ENCODE measurements around the gene C1orf226. TPM values are rescaled to one million over a fixed set of nuclear protein-coding genes. Genes with fewer than 3 reads are reported as not detected.

The C1orf226 gene
- polyA plus RNA-seq, 1 donor (not counting 4 experiments of a cell fraction or from before 2014, with no cell fraction given), result 0.12 TPM

- H3K79me2 ChIP-seq (ENCODE audit: control insufficient read depth, insufficient read depth, low read length), result no peaks in the 10 kb centered on the region
- no peaks in the 10 kb centered on the region for H4K20me1 ChIP-seq (ENCODE audit: control insufficient read depth, extremely low read depth, insufficient read depth, low read length)
- dilution Hi-C loops (cut with MboI; ENCODE audit: extremely low pct_ligation_motif_present, low sequenced_read_pairs), result no loop called here
Observed at GRCh38 chr1:162370161-162370560, 11.4 kb upstream of the C1orf226 start.

GRCh38 chr1:162370721-162371120 lies 10.8 kb upstream of the C1orf226 start:
- no peak overlapping the region for H3K4me2 ChIP-seq (ENCODE audit: control insufficient read depth, extremely low read depth, insufficient read depth, low read depth, low read length)
- peaks cover 29% of the 10 kb centered on the region for H3K4me1 ChIP-seq (ENCODE audit: control insufficient read depth, extremely low read depth, insufficient read depth, low read length)
- no peak overlapping the region for H2AFZ ChIP-seq (ENCODE audit: control insufficient read depth, low read length)
- no peaks in the 10 kb centered on the region for H3K27me3 ChIP-seq (ENCODE audit: control insufficient read depth, extremely low read depth, insufficient read depth, low read length)
- H3K9me3 ChIP-seq (ENCODE audit: control insufficient read depth, low read depth, low read length), result no peaks in the 10 kb centered on the region
- H3K27ac ChIP-seq (ENCODE audit: control insufficient read depth, insufficient read depth, low read length), result no peak overlapping the region
- TF ChIP-seq CTCF (optimal IDR thresholded peaks at IDR 0.05 in 1 of 3, IDR thresholded peaks at IDR 0.05 in 1 of 3, conservative IDR thresholded peaks at IDR 0.05 in 1 of 3; ENCODE audit: extremely low read depth in 1 of 3, insufficient read depth in 2 of 3, low read length in 3 of 3) (no peak), EZH2 (IDR thresholded peaks at IDR 0.05; ENCODE audit: low read length) (no peak)
- H4K20me1 ChIP-seq (ENCODE audit: control insufficient read depth, extremely low read depth, insufficient read depth, low read length), result no peaks in the 10 kb centered on the region
- no peak overlapping the region for H3K4me3 ChIP-seq (ENCODE audit: control insufficient read depth in 2 of 3, extremely low read depth in 1 of 3, insufficient read depth in 2 of 3, low read depth in 1 of 3, low read length in 3 of 3)
- no peak for DNase-seq (ENCODE audit: low read depth, low spot score)
- dilution Hi-C loops (cut with MboI; ENCODE audit: extremely low pct_ligation_motif_present, low sequenced_read_pairs), result no loop called here
- no peaks in the 10 kb centered on the region for H3K9me1 ChIP-seq (ENCODE audit: control insufficient read depth, extremely low read depth, insufficient read depth, low read length)
- H3K79me2 ChIP-seq (ENCODE audit: control insufficient read depth, insufficient read depth, low read length), result no peaks in the 10 kb centered on the region
- H3K36me3 ChIP-seq (ENCODE audit: control insufficient read depth in 2 of 2, extremely low read depth in 1 of 2, insufficient read depth in 2 of 2, low read length in 2 of 2), result no peaks in the 10 kb centered on the region
- H3K9ac ChIP-seq (ENCODE audit: control insufficient read depth, extremely low read depth, insufficient read depth, low read length), result no peak overlapping the region
- FAIRE-seq, result no peak

More at GRCh38 chr1:162370161-162370560, 11.4 kb upstream of the C1orf226 start:
- Histone ChIP-seq H3K9me3 (ENCODE audit: control insufficient read depth, low read depth, low read length) (no peaks in the 10 kb centered on the region), H3K4me3 (ENCODE audit: control insufficient read depth in 2 of 3, extremely low read depth in 1 of 3, insufficient read depth in 2 of 3, low read depth in 1 of 3, low read length in 3 of 3) (no peak overlapping the region), H3K4me1 (ENCODE audit: control insufficient read depth, extremely low read depth, insufficient read depth, low read length) (peaks cover 29% of the 10 kb centered on the region), H2AFZ (ENCODE audit: control insufficient read depth, low read length) (no peak overlapping the region), H3K27ac (ENCODE audit: control insufficient read depth, insufficient read depth, low read length) (no peak overlapping the region), H3K27me3 (ENCODE audit: control insufficient read depth, extremely low read depth, insufficient read depth, low read length) (no peaks in the 10 kb centered on the region), H3K4me2 (ENCODE audit: control insufficient read depth, extremely low read depth, insufficient read depth, low read depth, low read length) (no peak overlapping the region), H3K9me1 (ENCODE audit: control insufficient read depth, extremely low read depth, insufficient read depth, low read length) (no peaks in the 10 kb centered on the region), H3K9ac (ENCODE audit: control insufficient read depth, extremely low read depth, insufficient read depth, low read length) (no peak overlapping the region), H3K36me3 (ENCODE audit: control insufficient read depth in 2 of 2, extremely low read depth in 1 of 2, insufficient read depth in 2 of 2, low read length in 2 of 2) (no peaks in the 10 kb centered on the region)
- DNase-seq (ENCODE audit: low read depth, low spot score) (no peak), FAIRE-seq (no peak)
- TF ChIP-seq EZH2 (IDR thresholded peaks at IDR 0.05; ENCODE audit: low read length), result no peak

- no peaks in the 10 kb centered on the region for H3K9me3 ChIP-seq (ENCODE audit: control insufficient read depth, low read depth, low read length)
- dilution Hi-C loops (cut with MboI; ENCODE audit: extremely low pct_ligation_motif_present, low sequenced_read_pairs), result no loop called here
- no peak overlapping the region for H2AFZ ChIP-seq (ENCODE audit: control insufficient read depth, low read length)
- H3K9me1 ChIP-seq (ENCODE audit: control insufficient read depth, extremely low read depth, insufficient read depth, low read length), result no peaks in the 10 kb centered on the region
- no peak overlapping the region for H3K4me3 ChIP-seq (ENCODE audit: control insufficient read depth in 2 of 3, extremely low read depth in 1 of 3, insufficient read depth in 2 of 3, low read depth in 1 of 3, low read length in 3 of 3)
- H4K20me1 ChIP-seq (ENCODE audit: control insufficient read depth, extremely low read depth, insufficient read depth, low read length), result no peaks in the 10 kb centered on the region
- peaks cover 29% of the 10 kb centered on the region for H3K4me1 ChIP-seq (ENCODE audit: control insufficient read depth, extremely low read depth, insufficient read depth, low read length)
- no peaks in the 10 kb centered on the region for H3K79me2 ChIP-seq (ENCODE audit: control insufficient read depth, insufficient read depth, low read length)
- H3K36me3 ChIP-seq (ENCODE audit: control insufficient read depth in 2 of 2, extremely low read depth in 1 of 2, insufficient read depth in 2 of 2, low read length in 2 of 2), result no peaks in the 10 kb centered on the region
- no peak overlapping the region for H3K9ac ChIP-seq (ENCODE audit: control insufficient read depth, extremely low read depth, insufficient read depth, low read length)
- DNase-seq (ENCODE audit: low read depth, low spot score) (no peak), FAIRE-seq (no peak)
- TF ChIP-seq CTCF (optimal IDR thresholded peaks at IDR 0.05 in 1 of 3, IDR thresholded peaks at IDR 0.05 in 1 of 3, conservative IDR thresholded peaks at IDR 0.05 in 1 of 3; ENCODE audit: extremely low read depth in 1 of 3, insufficient read depth in 2 of 3, low read length in 3 of 3), result no peak
- TF ChIP-seq EZH2 (IDR thresholded peaks at IDR 0.05; ENCODE audit: low read length), result no peak
- no peaks in the 10 kb centered on the region for H3K27me3 ChIP-seq (ENCODE audit: control insufficient read depth, extremely low read depth, insufficient read depth, low read length)
- no peak overlapping the region for H3K4me2 ChIP-seq (ENCODE audit: control insufficient read depth, extremely low read depth, insufficient read depth, low read depth, low read length)
- peak overlapping the region; percentile 37 for H3K27ac ChIP-seq (ENCODE audit: control insufficient read depth, insufficient read depth, low read length)
Observed at GRCh38 chr1:162371611-162372010, 9.9 kb upstream of the C1orf226 start.
